GM19193 (cell line): ENCODE data around the gene FURIN.

Experiments used
- POLR2A ChIP-seq: IDR thresholded peaks from 4 replicates; pipeline ENCODE4 v1.6.1; 2011; ENCODE audit not compliant: insufficient read depth, insufficient read length; ENCODE audit errors: extremely low read depth

FURIN gene

DNA sequence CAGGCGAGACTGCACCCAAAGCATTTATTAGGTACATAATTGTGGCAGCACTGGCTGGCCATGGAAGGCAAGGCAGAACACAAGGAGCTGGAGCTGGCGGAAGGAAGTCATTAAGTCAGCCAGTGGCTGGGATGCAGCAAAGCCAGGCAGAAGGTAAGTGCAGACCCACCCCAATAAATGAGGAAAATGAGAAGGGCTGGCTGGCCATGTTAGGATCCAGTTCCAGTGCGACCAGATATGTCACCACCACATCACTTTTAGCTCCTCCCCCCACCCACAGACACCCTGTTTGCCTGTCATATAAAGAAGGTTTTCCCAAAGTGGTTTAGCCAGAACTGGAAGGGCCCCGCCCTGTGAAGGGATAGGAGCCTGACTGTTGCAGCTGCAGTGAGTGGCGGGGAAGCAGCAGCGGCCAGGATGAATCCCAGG, at the start of gene FURIN:
Gene FURIN (plus strand): TSS at position 328 of the 429 bp plus-strand sequence. CDS start 7,153 bp downstream, outside the sequence.
- no peak for TF ChIP-seq POLR2A

DNA sequence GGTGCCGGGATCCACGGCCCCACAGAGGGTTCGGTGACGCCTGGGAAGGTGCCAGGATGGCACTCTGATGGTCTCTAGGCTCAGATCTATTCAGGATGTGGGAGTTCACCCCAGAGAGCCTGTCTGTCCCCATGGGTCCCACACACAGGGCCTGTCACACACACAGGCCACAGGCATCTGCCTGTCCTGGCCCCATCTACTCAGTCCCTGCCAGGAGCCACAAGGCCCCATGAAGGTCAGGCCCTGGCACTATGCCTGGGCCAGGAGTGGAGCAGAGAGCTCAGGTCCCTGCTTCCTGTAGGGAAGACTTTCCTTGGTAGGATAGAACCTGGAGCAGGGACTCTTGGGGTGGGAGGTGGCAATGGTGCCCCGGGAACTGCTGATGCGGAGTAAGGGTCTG, 49.0 kb upstream of the FURIN start:
- TF ChIP-seq POLR2A: no peak

DNA sequence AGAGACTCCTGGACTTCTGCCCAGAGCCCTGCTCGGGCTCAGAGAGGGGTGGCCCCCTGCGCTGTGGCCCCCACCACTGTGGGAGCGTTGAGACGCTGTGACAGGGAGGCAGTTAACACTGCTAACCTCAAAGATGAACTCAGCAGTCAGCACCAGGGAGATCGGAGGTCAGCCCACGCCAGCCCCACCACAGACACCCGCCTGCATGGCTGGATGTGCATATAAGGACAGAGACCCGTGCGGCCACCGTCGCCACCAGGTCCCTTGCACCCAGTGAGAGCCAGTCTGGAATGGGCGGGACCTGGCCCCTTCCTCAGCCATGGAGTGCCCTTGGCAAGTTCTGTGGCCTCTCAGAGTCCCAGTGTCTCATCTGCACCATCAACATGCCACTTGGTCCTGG, 48.5 kb upstream of the FURIN start:
- TF ChIP-seq POLR2A: no peak

DNA sequence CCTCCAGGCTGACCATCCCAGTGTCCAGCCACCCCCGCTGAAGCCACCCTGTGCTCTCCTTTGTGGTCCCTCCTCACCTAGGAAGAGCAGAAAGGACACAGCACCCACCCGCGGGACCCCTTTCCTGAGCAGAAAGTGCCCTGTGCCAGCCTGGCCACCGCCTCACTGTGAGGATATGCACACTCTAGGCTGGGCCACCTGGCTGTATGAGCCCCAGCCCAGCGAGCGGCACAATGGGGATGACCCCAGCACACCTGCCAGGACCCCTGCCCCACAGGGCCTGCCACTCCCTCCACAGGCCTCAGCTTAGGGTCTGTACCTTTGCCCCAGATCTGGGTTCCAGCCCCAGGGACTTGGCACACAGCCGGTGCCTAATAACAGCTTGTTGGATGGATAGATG, 47.9 kb upstream of the FURIN start:
- TF ChIP-seq POLR2A: no peak

DNA sequence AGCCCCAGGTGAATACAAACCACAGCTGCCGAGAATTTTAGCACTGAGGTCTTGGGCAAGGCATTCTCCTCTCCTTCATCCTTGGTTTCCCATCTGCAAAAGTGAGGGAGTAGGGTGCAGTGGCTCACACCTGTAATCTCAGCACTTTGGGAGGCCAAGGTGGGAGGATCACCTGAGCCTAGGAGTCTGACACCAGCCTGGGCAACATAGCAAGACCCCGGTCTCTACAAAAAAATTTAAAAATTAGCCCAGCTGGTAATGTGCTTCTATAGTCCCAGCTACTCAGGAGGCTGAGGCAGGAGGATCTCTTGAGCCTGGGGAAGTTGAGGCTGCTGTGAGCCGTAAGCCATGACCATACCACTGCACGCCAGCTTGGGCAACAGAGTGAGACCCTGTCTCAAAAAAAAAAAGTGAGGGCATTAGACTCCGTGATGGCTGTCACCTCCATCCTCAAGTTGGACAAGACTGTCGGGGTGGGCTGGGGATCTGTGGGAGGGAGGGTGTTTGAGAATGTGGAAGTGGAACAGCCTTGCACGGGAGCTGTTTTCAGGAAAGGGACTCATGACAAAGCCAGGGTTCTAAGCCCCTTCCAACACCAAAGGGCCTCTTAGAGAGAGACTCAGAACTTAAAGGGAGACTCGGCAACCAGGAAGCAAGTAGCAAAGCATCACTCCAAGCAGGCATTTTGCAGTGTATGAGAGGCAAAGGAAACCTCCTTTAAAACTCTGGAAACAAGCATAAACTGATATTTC, 46.0 kb upstream of the FURIN start:
- TF ChIP-seq POLR2A: no peak

DNA sequence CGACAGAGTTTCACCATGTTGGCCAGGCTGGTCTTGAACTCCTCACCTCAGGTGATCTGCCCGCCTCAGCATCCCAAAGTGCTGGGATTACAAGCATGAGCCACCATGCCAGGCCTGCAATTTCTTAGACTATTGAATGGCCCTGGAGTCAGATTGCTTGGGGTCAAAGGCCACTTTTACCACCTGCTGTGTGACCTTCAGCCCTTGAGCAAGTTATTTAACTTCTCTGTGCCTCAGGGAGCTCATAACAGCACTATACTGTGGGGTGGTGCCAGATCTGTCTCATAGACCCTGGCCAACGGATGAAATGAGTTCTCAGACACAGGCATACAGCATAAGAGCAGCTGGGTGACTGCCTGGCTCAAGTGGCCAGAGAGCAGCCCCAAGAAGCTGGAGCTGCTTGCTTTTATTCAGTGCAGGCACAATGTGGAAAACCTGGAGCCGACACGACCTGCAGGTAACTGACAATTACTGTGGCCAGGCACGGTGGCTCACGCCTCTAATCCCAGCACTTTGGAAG, 44.9 kb upstream of the FURIN start:
- TF ChIP-seq POLR2A: no peak

DNA sequence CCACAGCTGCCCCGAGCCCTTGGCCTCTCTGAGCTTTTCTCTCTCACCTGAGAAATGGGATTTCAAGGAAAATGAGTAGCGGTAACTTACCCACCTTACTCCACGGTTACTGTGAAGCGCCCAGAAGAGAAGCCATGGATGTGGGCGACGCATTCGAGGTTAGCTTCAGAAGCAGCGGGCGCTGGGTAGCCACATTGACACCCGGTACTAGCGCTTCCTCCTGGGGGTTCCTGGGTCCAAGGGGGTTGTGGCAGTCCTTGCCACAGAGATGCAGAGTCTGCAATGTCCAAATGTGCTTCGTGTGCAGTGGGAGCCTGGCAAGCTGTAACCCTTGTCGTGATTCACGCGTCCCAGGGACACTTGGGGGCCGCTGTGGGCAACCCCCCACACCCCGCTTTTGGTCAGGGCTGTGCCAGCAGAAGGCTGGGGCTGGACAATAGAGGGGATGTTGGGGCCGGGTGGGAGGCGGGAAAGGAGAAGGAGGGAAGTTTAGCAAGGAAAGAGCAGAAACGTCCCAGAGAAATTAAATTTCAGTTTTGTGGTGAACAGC, 41.4 kb upstream of the FURIN start:
- TF ChIP-seq POLR2A: no peak

DNA sequence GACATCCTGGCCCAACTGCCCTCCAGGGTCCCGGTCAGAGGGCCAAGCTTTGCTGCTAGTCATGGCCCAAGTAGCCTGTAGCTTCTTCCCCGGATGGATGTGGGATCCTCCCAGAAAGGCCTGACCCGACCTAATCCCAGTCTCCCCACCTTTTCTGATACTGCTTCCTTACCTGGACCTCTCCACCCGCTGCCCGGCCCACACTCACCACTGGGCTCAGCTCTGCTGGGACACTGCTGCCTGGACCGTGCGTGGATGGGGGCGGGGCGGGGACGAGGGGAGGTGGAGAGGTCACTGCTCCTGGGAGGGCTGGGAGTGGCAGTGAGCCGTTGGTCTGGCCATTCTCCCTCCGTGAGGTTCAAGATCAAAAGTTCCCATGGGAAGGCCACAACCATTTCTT, 40.3 kb upstream of the FURIN start:
- no peak for TF ChIP-seq POLR2A

DNA sequence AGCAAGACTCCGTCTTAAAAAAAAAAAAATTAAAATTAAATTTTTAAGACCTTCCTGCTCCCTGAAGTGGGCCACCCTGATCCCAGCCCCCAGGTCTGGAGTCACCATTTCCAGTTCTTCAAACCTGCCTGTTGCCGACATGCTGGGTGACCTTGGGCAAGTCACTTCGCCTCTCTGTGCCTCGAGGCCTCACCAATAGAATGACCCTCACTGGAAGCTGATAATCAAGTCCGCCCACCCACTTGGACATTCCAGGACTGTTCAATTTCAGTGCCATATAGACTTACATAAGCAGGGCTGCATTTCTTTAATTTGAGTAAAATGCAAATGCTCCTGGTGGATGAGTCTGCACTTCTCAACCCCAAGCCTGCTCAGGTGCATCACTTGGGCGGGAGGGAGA, 39.3 kb upstream of the FURIN start:
- no peak for TF ChIP-seq POLR2A

DNA sequence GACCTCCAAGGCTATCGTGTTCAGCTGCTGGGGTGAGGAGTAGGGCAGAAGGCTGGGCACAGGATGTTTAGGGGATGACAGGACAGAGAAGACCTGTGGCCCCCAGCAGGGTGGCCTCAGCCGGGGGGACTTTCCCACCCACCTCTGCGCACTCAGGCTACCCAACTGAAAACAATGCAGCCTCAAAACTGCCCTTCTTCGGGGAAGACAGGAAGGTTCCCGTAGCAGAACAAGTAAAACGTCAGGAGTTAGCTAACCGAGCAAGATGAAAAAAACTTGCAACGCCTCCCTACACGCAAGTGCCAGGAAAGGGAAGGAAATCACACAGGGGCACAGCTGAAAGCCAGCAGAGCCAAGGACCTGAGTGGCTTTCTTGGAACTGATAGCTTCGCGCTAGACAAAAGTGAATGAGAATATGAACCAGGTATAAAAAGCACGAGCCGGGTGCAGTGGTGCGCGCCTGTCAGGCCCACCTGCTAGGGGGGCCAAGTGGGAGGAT, 38.4 kb upstream of the FURIN start:
- TF ChIP-seq POLR2A: no peak

DNA sequence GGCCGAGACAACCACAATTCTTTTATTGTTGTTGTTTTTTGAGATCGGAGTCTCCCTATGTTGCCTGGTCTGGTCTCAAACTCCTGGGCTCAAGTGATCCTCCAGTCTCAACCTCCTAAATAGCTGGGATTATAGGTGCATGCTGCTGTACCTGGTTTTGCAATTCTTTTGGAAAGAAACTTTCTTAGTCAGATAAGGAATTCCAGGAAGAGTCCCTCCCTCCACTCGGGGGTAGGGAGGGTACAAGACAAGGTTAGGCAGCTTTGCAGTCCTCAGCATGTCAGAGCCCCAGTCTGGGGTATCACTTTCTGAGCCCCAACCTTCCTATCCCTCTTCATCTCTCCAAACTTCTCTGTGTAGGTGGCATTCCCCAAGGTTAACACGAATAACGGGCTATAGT, 33.8 kb upstream of the FURIN start:
- TF ChIP-seq POLR2A: no peak

DNA sequence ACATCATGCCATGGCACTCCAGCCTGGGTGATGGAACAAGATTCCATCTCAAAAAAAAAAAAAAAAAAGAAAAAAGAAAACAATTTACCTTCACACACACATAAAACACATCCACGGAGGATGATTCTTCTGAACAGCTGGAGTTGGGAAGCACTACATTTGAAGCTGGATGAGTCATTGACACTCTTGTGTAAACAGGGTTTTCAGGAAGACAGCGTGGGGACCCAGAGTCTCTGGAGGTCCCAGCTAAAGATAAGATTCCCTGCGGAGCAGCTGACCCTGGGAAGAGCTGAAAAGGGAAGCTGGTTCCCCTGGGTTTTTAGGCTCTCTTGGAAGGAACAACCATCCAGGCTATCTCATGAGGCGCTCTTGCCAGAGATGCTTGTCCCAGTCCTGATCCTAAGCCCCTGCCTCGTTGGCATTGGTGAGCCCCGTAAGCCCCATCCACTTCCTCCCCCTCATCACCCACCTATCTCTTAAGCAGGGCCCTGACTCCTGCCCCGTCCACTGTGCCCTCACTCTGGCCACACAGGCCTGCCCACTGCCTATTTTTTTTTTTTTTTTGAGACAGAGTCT, 32.0 kb upstream of the FURIN start:
- no peak for TF ChIP-seq POLR2A

DNA sequence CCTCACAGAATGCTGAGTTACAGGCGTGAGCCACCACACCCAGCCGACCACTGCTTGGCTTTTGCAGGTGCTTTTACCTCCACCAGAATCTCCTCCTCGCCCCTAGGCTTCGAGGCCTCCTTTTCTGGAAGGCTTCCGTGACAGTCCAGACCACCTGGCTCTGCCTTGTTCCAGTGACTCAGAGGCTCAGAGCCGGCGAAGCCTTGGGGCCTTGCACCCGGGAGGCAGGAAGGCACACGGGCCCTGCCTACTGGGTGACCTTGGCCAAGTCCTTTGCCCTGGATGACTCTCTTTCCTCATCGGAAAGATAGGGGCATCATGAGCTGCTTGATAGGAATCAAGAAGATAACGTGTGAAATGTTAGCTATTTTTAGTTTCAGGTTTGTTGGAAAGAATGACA, 31.3 kb upstream of the FURIN start:
- no peak for TF ChIP-seq POLR2A

DNA sequence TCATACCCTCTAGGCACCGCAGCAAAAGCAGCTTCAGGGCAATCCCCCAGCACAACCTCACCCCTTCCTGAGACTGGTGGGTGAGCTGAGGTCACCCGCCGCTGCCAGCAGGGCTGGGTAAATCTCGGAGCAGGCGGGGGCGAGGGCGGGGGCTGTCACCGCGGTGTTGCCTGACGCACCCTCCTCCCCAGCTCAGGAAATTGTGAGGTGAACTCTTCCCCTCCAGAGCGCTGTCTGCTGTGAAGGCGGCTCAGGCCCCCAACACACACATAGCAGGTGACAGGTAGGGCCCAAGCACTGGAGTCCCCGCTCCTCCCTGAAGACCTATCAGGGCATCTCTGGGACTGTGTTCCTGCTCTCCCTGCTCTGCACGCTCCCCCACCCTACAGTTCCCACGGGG, 30.2 kb upstream of the FURIN start:
- TF ChIP-seq POLR2A: no peak

DNA sequence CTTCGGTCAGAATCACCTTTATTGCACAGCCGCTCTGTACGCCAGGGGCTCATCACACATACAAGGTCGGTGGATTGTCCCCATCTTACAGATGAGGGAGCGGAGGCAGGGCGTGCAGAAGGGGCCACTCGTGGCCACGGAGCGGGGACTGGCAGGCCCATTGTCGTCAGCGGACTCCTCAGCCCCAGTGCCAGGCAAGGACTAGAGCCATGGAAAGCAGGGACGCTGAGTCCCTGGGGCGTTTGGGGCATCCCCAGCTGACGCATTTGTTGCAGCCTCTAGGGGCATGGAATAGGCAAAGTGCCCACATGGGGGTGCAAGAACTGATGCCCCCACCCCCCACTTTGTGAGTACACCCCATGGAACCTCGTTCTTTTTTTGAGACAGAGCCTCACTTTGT, 29.8 kb upstream of the FURIN start:
- TF ChIP-seq POLR2A: no peak
